Activated CD8-positive, alpha-beta T cell treated with anti-CD3 and anti-CD28 coated beads for 36 hours (primary cell): ENCODE measurements around the gene KIZ. TPM values are rescaled to one million over a fixed set of nuclear protein-coding genes. Genes with fewer than 3 reads are reported as not detected.

Experiments
- ATAC-seq: fragments of 200-7000 bp; cut with Tn5 transposase; one replicate; pipeline ENCODE4 v1.10.0; 2021; ENCODE audit warnings: mild to moderate bottlenecking, moderate library complexity
- CTCF ChIA-PET: fragments of 350-600 bp; sonication (Branson Sonifier 250); formaldehyde crosslinking; loops from one replicate; lab custom pipeline; 2021; ENCODE audit warnings: antibody characterized with exemption; lab: Charles Lee
- POLR2A ChIA-PET: fragments of 350-600 bp; sonication (Branson Sonifier 250); formaldehyde crosslinking; loops from one replicate; lab custom pipeline; 2021; ENCODE audit warnings: antibody characterized with exemption; lab: Charles Lee
- DNase-seq: peaks from one replicate; pipeline ENCODE4 v3.0.0-alpha.2; 2020
- H3K27ac Mint-ChIP-seq: one replicate; pipeline ENCODE4 v1.8.0; 2021; ENCODE audit warnings: mild to moderate bottlenecking, mixed read lengths
- H3K27me3 Mint-ChIP-seq: one replicate; pipeline ENCODE4 v1.8.0; 2021; ENCODE audit warnings: mixed read lengths
- H3K36me3 Mint-ChIP-seq: one replicate; pipeline ENCODE4 v1.8.0; 2021; ENCODE audit warnings: low read depth, mixed read lengths
- H3K4me1 Mint-ChIP-seq: one replicate; pipeline ENCODE4 v1.8.0; 2021; ENCODE audit warnings: low read depth, mixed read lengths
- H3K4me3 Mint-ChIP-seq: one replicate; pipeline ENCODE4 v1.8.0; 2021; ENCODE audit warnings: mild to moderate bottlenecking, moderate library complexity, mixed read lengths
- H3K9me3 Mint-ChIP-seq: one replicate; pipeline ENCODE4 v1.8.0; 2021; ENCODE audit warnings: mixed read lengths
- CTCF ChIP-seq: fragments of 200-600 bp; IDR thresholded peaks from one replicate; pipeline ENCODE4 v1.8.0; 2022; ENCODE audit warnings: antibody characterized with exemption, mild to moderate bottlenecking
- intact Hi-C: fragments of 100-400 bp; cut with micrococcal nuclease; formaldehyde crosslinking; loops from one replicate; pipeline ENCODE4 v1.10.0; 2022
- total RNA-seq, 2 experiments: library from RNA; stranded (reverse); gene quantifications; one replicate each; pipeline ENCODE4 v1.2.3, GENCODE V29; 2021

KIZ gene
- total RNA-seq, 2 experiments from 2014 or later = 13.1 to 13.2 TPM

DNA sequence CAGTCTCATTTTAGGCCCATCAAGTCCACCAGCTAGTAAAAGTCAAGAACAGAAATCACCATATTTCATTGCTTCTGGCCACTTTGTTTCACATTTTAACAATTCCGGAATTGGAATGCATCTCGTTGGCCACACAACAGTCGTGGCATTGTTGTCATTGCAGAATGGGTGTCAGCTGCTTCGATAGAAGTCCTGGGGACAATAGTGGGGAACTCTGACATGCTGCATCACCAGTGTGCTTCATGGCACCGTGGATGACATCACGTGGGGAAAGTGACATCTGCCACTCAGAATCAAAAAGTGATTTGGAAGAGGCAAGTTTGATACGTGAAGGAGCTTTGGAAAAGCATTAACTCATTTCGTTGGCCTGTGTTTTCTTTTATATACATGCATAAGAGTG, 133.5 kb downstream of the KIZ start:
- ATAC-seq = no peak
- Mint-ChIP-seq H3K27me3 (peaks cover 2% of the 10 kb centered on the region), H3K9me3 (no peaks in the 10 kb centered on the region), H3K4me3 (no peak overlapping the region), H3K4me1 (no peaks in the 10 kb centered on the region), H3K27ac (no peak overlapping the region), H3K36me3 (no peaks in the 10 kb centered on the region)
- intact Hi-C loops = no loop called here
- POLR2A ChIA-PET = no interaction called here
- CTCF ChIA-PET = interaction anchor here (1.4 kb wide), 1 partner anchor 24 kb away, joined by 5 read pairs; no protein-coding TSS in a partner anchor
- no peak for DNase-seq
- TF ChIP-seq CTCF = no peak

GRCh38 chr20:21262812-21263211, 136.9 kb downstream of the KIZ start:
- ChIA-PET CTCF (no interaction called here), POLR2A (no interaction called here)
- H3K36me3 Mint-ChIP-seq = no peaks in the 10 kb centered on the region
- DNase-seq = no peak
- H3K27ac Mint-ChIP-seq = no peak overlapping the region
- intact Hi-C loops = no loop called here
- ATAC-seq = no peak
- TF ChIP-seq CTCF = no peak
- no peaks in the 10 kb centered on the region for H3K9me3 Mint-ChIP-seq
- H3K4me3 Mint-ChIP-seq = no peak overlapping the region
- H3K4me1 Mint-ChIP-seq = no peaks in the 10 kb centered on the region
- peaks cover 2% of the 10 kb centered on the region for H3K27me3 Mint-ChIP-seq

GRCh38 chr20:21265261-21266190, 139.6 kb downstream of the KIZ start:
- CTCF ChIA-PET = no interaction called here
- no peaks in the 10 kb centered on the region for H3K9me3 Mint-ChIP-seq

GRCh38 chr20:21266191-21266536, 140.3 kb downstream of the KIZ start:
- intact Hi-C loops = no loop called here
- ATAC-seq (no peak), DNase-seq (no peak)
- Mint-ChIP-seq H3K27me3 (no peaks in the 10 kb centered on the region), H3K4me1 (no peaks in the 10 kb centered on the region), H3K36me3 (no peaks in the 10 kb centered on the region), H3K27ac (no peak overlapping the region), H3K9me3 (no peaks in the 10 kb centered on the region), H3K4me3 (no peak overlapping the region)
- no peak for TF ChIP-seq CTCF
- ChIA-PET CTCF (interaction anchor here (1.0 kb wide), 1 partner anchor 30 kb away, joined by 3 read pairs; no protein-coding TSS in a partner anchor), POLR2A (interaction anchor here (1.1 kb wide), 1 partner anchor 36 kb away, joined by 3 read pairs; no protein-coding TSS in a partner anchor)

More at GRCh38 chr20:21265261-21266190, 139.6 kb downstream of the KIZ start:
- no peak for TF ChIP-seq CTCF
- Mint-ChIP-seq H3K27ac (no peak overlapping the region), H3K36me3 (no peaks in the 10 kb centered on the region), H3K4me1 (no peaks in the 10 kb centered on the region), H3K27me3 (no peaks in the 10 kb centered on the region), H3K4me3 (no peak overlapping the region)
- no peak for ATAC-seq
- intact Hi-C loops = no loop called here
- no peak for DNase-seq
- POLR2A ChIA-PET = no interaction called here

DNA sequence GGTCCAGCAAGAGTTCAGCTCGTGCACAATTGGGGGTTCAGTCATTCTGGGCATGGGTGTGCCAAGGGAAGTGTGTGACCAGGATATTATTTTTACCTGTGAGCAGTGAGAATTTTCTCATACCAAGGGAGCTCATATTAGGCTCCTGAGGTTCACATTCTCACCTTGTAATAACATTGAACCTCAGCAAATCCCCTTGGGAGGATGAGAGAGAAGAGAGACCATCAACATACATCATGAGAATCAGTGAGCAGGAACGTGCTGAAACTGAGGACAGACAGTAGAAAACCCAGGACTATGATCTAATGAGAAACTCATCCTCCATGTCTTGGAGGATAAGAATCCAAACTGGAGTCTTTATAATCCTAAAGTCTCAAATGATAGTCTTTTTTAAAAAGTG, 143.9 kb downstream of the KIZ start:
- H3K4me3 Mint-ChIP-seq = no peak overlapping the region
- H3K36me3 Mint-ChIP-seq = no peaks in the 10 kb centered on the region
- no peak for TF ChIP-seq CTCF
- no peak overlapping the region for H3K27ac Mint-ChIP-seq
- DNase-seq (no peak), ATAC-seq (no peak)
- ChIA-PET POLR2A (no interaction called here), CTCF (interaction anchor here (1.1 kb wide), 1 partner anchor 34 kb away, joined by 3 read pairs; no protein-coding TSS in a partner anchor)
- H3K4me1 Mint-ChIP-seq = no peaks in the 10 kb centered on the region
- H3K9me3 Mint-ChIP-seq = peaks cover 2% of the 10 kb centered on the region
- intact Hi-C loops = no loop called here
- peaks cover 10% of the 10 kb centered on the region for H3K27me3 Mint-ChIP-seq
